Activated naive CD4-positive, alpha-beta T cell treated with anti-CD3 and anti-CD28 coated beads for 36 hours (primary cell): ENCODE measurements around the gene CCDC107. TPM values are rescaled to one million over a fixed set of nuclear protein-coding genes. Genes with fewer than 3 reads are reported as not detected.

Experiments
- CTCF ChIA-PET: fragments of 350-600 bp; sonication (Branson Sonifier 250); formaldehyde crosslinking; loops from one replicate; lab custom pipeline; 2021; ENCODE audit warnings: antibody characterized with exemption; lab: Charles Lee
- DNase-seq: peaks from one replicate; pipeline ENCODE4 v3.0.0-alpha.2; 2020
- H3K27ac Mint-ChIP-seq: one replicate; pipeline ENCODE4 v1.8.0; 2021; ENCODE audit warnings: mild to moderate bottlenecking, mixed read lengths
- H3K27me3 Mint-ChIP-seq: one replicate; pipeline ENCODE4 v1.8.0; 2021; ENCODE audit warnings: low read depth, mixed read lengths
- H3K36me3 Mint-ChIP-seq: one replicate; pipeline ENCODE4 v1.8.0; 2021; ENCODE audit warnings: low read depth, mixed read lengths
- H3K4me1 Mint-ChIP-seq: one replicate; pipeline ENCODE4 v1.8.0; 2021; ENCODE audit warnings: low read depth, mixed read lengths
- H3K4me3 Mint-ChIP-seq: one replicate; pipeline ENCODE4 v1.8.0; 2021; ENCODE audit warnings: mild to moderate bottlenecking, moderate library complexity, mixed read lengths
- H3K9me3 Mint-ChIP-seq: one replicate; pipeline ENCODE4 v1.8.0; 2021; ENCODE audit warnings: mixed read lengths
- intact Hi-C: fragments of 100-400 bp; cut with micrococcal nuclease; formaldehyde crosslinking; loops from one replicate; pipeline ENCODE4 v1.15.1; 2023
- microRNA-seq: library from miRNA; unstranded; fragments of <30 nt; microRNA quantifications from one replicate; pipeline ENCODE4 v1.2.0, GENCODE V29; 2022; ENCODE audit warnings: borderline microRNAs expressed, borderline replicate concordance
- total RNA-seq, 2 experiments: library from RNA; stranded (reverse); gene quantifications; one replicate each; pipeline ENCODE4 v1.2.3, GENCODE V29; 2021

The CCDC107 gene
- total RNA-seq, 2 experiments from 2014 or later: 5.6 to 6.4 TPM

DNA sequence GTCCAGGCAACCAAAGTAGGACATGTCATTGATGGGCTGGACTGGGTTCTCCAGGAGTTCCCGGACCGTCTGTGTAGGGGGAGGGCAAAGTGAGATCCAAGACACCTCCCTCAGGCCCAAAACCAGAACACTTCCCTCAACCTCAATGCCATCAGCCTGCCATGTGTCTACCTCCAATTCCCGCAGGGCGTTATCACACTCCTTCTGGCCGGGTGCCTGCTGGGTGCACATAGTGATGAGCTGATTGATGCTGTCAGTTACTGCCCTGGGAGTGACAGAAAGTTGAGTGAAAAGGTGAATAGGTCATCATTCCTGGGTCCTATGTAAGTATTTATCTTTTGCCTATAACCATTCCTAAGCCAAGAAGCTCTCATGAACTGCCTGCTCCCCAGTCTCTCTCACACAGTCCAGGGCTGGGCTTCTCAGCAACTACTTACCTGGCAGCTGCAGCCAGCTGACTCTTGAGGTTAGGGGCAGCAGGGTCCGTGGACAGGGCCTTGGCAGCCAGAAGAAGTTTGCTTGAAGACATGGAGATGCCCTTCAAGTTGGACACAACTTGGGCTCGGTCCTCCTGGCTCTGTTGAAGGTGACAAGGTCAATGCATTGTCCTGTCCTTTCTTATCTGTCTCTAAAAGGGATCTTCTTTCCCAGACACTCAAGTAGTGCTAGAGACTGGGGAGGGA, 52.9 kb downstream of the CCDC107 start:
- Mint-ChIP-seq H3K27ac (no peak overlapping the region), H3K4me1 (peaks cover 2% of the 10 kb centered on the region), H3K36me3 (peaks cover 55% of the 10 kb centered on the region), H3K9me3 (no peaks in the 10 kb centered on the region), H3K4me3 (no peak overlapping the region), H3K27me3 (no peaks in the 10 kb centered on the region)
- intact Hi-C loops: no loop called here
- CTCF ChIA-PET: interaction anchor here (1.2 to 7.5 kb wide), 5 partner anchors 16 to 171 kb away, joined by 3 to 53 read pairs (median 4); partner anchors contain the start of gene CCDC107
- DNase-seq: no peak

Small RNA genes within 50 kb of the gene (microRNA-seq; reads per million reads assigned to microRNA genes)
- not detected for gene MIR6852

Other genes starting within 250 kb of the CCDC107 start
- 1 to 10 TPM; 4.0 to 5.1 TPM for gene RUSC2, start 168.2 kb upstream of the CCDC107 start, total RNA-seq
- gene TESK1, start 53.0 kb upstream of the CCDC107 start, total RNA-seq: 10 to 100 TPM; 18.3 to 19.0 TPM
- 1 to 10 TPM; 2.9 to 4.5 TPM for gene CD72, start 39.9 kb upstream of the CCDC107 start, total RNA-seq
- gene SIT1, start 7.4 kb upstream of the CCDC107 start, total RNA-seq: 10 to 100 TPM; 44.0 to 45.4 TPM
- over 10,000 TPM in 1 of 2 experiments, 1,000 to 10,000 TPM in 1; 7,381 to 12,571 TPM for gene RMRP, start 273 bp upstream of the CCDC107 start, total RNA-seq
- 10 to 100 TPM; 28.9 to 30.4 TPM for gene ARHGEF39, start 6.9 kb downstream of the CCDC107 start, total RNA-seq
- under 1 TPM; 0.38 to 0.52 TPM for gene CA9, start 15.6 kb downstream of the CCDC107 start, total RNA-seq
- 1 to 10 TPM; 4.9 to 6.6 TPM for gene TPM2, start 31.6 kb downstream of the CCDC107 start, total RNA-seq
- gene TLN1, start 73.9 kb downstream of the CCDC107 start, total RNA-seq: 100 to 1,000 TPM; 190 TPM
- 10 to 100 TPM; 13.7 to 13.8 TPM for gene CREB3, start 74.4 kb downstream of the CCDC107 start, total RNA-seq
- gene GBA2, start 90.9 kb downstream of the CCDC107 start, total RNA-seq: 10 to 100 TPM; 20.3 to 22.7 TPM
- gene RGP1, start 91.0 kb downstream of the CCDC107 start, total RNA-seq: 10 to 100 TPM; 12.0 to 13.3 TPM
- gene MSMP, start 96.0 kb downstream of the CCDC107 start, total RNA-seq: under 1 TPM in 1 of 2 experiments, not detected in 1; 0.45 TPM
- gene NPR2, start 133.3 kb downstream of the CCDC107 start, total RNA-seq: 1 to 10 TPM; 3.6 to 5.5 TPM
- gene SPAG8, start 154.0 kb downstream of the CCDC107 start, total RNA-seq: 1 to 10 TPM in 1 of 2 experiments, under 1 TPM in 1; 0.95 to 1.1 TPM
- gene HINT2, start 156.8 kb downstream of the CCDC107 start, total RNA-seq: 10 to 100 TPM; 61.0 to 68.3 TPM
- gene FAM221B, start 170.4 kb downstream of the CCDC107 start, total RNA-seq: not detected
- gene TMEM8B, start 170.9 kb downstream of the CCDC107 start, total RNA-seq: 1 to 10 TPM; 6.2 to 6.6 TPM
- not detected for gene OR13J1, start 212.1 kb downstream of the CCDC107 start, total RNA-seq
- not detected for gene HRCT1, start 247.9 kb downstream of the CCDC107 start, total RNA-seq